Pulmonary artery endothelial cell (primary cell): ENCODE data around the gene ZFYVE21. TPM values are rescaled to one million over a fixed set of nuclear protein-coding genes. Genes with fewer than 3 reads are reported as not detected.

Source experiments
- DNase-seq: peaks from one replicate; pipeline ENCODE4 v3.0.0-alpha.2; 2011; ENCODE audit warnings: low read depth, low spot score
- total RNA-seq: library from RNA; depleted of rRNA; stranded (reverse); fragments of >200 nt; gene quantifications from 2 replicates; pipeline ENCODE4 v1.2.3, GENCODE V29; 2014

Gene ZFYVE21
- total RNA-seq, 1 donor from 2014 or later, result 65.8 TPM

- DNase-seq, result no peak
Observed at GRCh38 chr14:103725001-103725682, 9.5 kb downstream of the ZFYVE21 start.

GRCh38 chr14:103725739-103726395 lies 10.3 kb downstream of the ZFYVE21 start:
- DNase-seq, result no peak

GRCh38 chr14:103726474-103726873 lies 10.9 kb downstream of the ZFYVE21 start:
- DNase-seq, result no peak

GRCh38 chr14:103727313-103727980 lies 11.8 kb downstream of the ZFYVE21 start:
- no peak for DNase-seq

DNA sequence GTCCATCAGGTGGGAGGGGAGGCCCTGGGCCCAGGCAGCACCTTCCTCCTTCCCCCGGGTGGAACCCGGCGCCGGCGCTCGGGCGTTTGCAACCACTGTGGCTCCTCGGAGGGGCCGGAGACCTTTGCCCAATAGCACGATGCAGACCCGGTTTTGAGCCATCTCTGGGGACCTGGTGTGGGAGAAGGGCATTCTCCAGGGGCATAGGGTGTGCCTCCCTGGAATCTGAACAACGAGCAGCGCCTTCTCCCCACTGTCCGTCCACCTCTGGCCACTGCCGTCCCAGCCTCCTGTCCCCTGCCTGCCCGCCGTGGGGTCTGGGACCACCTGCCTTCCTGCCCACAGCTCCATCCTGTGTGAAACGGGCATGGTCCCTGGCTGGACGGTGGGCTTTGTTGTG lies 12.5 kb downstream of the ZFYVE21 start:
- no peak for DNase-seq

DNA sequence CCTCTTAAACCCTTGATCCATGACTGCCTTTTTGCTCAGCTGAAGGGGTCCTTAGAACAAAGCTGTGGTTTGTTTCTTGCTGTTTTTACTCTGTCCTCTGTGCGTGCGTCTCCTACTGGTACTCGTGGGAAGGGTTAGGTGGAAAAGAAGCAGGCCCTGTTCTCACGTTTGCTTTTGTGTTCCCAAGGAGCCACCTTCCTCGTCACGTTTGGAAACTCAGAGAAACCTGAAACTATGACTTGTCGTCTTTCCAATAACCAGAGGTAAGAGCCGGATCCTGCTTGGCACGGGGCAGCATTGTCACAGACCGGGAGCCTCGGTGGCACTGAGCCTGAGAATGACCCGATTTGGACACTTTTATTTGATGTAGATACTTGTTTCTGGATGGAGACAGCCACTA lies 13.1 kb downstream of the ZFYVE21 start:
- no peak for DNase-seq

GRCh38 chr14:103729496-103730448 lies 14.2 kb downstream of the ZFYVE21 start:
- DNase-seq, result no peak

GRCh38 chr14:103730490-103731035 lies 15.0 kb downstream of the ZFYVE21 start:
- DNase-seq, result no peak

GRCh38 chr14:103731481-103731880 lies 15.9 kb downstream of the ZFYVE21 start:
- no peak for DNase-seq

DNA sequence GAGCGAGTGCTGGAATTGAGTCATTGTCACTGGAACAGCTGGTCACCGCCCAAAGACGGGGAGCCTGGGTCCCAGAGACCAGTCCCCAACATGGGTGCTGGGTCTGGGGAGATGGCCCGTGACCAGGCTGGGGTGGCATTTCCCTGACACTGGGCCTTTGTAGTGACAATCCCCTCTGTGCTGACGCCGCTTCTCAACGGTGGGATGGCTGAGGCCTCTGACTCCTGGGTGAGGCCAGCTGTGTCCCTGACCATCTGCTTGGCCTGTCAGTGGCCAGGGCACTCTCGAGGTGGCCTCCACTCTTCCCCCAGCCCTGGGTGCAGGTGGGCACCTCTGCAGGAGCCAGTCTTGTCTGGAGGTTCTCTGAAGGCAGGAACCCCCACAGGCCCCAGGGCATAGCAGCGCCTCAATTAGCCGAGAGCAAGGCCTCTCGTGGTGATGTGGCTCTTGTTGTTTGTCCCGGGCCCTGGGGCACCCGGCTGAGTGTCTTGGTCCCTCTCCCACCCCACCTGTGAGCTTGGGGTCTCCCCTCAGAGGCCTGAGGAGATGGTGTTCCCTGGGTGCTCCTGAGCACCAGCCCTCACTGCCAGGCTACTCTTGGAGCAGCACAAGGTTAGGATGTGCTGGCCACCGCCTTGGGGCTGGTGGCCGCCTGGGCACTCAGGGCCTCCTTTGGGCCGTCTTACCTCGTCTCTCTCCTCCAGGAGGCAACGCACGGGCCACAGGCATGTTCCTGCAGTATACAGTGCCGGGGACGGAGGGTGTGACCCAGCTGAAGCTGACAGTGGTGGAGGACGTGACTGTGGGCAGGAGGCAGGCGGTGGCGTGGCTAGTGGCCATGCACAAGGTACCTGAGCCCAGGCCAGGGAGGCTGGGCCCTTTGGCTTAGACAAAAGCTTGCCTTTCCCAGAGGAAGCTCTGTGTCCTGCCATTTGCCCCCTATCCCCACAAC lies 16.6 kb downstream of the ZFYVE21 start:
- no peak for DNase-seq

GRCh38 chr14:103732868-103733620 lies 17.4 kb downstream of the ZFYVE21 start:
- no peak for DNase-seq

DNA sequence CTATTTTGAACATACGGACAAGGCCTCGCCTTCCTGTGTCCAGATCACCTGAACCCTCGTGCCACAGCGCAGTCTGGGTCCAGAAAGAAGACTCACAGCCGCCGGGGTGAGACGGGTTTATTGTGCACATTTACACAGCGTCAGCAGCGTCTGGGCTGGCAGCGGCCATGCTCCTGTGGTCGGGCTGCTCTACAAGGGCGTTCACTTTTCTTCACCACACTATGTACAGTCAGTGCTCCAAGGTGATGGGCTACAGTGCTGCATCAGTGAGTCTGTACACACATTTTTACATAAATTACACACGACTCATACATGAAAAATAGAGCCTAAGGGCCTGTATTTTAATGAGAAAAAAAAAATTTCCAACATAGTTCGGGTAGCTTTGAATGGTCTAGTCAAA lies 18.0 kb downstream of the ZFYVE21 start:
- no peak for DNase-seq

DNA sequence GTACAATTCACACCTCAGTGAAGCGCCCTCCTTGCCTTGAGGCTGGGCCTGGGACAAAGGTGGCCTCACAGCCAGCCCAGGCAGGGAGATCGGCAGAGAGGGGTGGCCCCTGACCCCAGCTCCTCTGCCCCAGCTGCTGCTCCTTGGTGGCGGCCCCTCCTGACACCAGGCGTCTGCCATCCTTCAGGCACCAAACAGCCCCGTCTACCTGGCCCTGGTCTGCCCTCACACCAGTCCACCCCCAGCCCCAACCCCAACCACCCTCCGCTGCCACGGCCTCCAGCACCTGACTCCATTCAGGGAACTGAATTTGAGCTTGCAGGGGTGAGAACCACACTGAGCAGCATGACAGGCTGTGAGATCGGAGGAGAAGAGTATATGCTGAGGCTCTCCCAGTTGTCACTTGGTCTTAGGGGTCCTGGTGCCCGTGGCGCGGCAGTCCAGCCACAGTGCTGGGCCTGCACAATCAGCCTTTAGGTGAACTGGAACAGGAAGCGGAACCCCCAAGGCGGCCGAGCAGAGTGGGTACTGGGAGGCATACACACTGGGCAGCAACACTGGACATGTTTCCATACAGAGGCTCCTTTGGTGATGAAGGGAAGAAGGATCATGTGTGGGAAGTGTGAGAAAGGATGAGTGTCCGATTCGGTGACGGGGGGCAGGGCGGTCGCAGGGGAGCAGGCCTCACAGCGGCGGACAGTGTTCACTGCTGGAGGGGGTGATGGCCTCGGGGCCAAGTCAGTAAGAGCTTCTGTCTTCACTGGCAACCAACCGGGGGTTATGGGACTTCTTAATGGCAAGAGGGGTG lies 18.7 kb downstream of the ZFYVE21 start:
- DNase-seq, result no peak

DNA sequence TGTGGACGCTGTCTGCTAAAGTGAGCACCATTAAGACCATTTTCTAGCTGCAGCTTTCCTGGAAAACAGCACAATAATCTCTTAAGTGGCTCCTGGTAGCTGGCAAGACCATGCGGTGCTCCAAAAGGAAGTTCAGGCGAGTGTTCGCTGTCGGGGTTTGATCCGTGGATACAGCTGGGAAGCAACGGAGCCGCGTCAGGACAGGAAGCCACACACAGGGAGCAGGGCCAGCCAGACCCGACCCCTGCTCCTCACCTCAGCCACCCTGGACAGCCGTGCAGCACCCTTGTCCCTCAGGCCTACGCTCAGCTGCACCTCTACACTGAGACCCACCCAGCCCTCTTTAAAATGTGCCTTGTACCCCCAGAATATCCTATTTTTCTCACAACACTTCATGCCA lies 19.4 kb downstream of the ZFYVE21 start:
- no peak for DNase-seq

- DNase-seq, result no peak
Observed at GRCh38 chr14:103735439-103735814, 19.8 kb downstream of the ZFYVE21 start.

DNA sequence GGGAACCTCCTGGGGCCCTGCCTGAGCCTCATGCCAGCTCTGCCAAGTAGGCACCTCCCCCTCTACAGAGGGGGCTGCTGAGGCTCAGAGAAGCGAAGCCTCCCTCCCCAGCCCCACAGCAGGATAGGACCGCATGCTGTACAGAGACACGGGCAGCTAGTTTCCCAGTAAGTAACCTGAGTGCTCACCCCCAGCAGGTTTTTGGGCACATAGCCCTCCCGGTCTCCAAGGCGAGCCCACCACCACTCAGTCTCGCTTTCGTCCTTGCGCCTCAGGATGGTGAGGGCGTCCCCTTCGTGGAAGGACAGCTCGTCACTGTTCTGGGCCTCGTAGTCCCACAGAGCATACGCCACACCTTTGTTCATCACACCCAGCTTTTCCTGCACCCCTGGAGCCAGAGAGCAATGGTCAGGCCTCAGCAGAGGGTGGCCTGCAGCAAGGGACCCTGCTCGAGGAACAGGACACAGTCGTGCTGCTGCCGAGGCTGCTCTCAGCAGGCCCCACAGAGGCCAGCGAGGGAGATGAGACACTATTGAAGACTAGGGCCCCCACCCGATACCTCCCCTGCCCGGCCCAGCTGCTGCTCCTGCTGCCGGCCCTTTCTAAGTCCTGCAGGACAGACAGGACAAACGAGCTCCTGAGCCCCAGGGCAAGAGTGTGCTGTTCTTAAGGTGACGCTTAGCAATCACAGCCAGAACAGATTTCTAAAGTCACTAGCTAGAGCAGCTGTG lies 20.4 kb downstream of the ZFYVE21 start:
- DNase-seq, result no peak

DNA sequence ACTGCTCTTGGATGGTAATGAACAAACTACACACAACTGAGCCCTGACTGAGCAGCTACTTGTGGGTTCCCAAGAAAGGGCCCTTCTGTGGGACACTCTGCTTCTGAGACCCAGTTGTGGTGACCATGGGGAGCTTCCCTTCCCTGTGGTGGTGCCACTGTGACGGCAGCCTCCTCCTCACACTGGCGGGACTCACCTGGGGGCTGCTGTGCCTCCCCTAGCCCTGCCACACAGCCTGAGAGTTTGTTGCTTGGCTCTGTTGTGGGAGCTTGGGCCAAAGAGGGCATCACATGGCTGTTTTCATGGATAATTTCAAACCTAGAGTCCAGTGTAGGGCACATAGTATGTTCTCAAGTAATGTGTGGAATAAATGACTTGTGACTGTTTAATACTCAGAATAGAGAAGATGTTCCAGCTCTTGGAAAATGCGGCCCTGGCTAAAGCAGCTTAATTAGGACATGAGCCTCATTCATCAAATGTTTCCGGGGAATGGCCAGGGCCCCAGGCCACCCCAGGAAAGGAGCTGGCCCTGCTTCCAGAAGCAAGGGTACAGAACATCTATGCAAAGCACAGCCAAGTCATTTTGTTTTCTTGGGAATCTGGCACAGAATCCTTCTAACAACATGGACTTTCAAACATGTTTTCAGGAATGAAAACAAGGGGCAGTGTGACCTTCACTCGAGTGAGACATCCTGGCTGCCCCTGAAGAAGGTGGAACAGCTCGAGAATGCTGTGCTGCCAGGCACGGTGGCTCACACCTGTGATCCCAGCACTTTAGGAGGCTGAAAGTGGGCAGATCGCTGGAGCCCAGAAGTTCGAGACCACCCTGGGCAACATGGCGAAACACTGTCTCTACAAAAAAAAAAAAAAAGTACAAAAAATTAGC lies 21.2 kb downstream of the ZFYVE21 start:
- no peak for DNase-seq
